Measurements from ENCODE around the gene ORC1.
"Not testable (repeated sequence)": the region's sequence is repeated elsewhere in the genome, so short reads cannot be mapped to it uniquely, and the experiment has no call there.

Gene ORC1

GRCh38 chr1:52385376-52385775, 18.8 kb downstream of the ORC1 start:
- DNase-seq (ENCODE audit: low spot score): no peak

GRCh38 chr1:52369851-52370250, 34.4 kb downstream of the ORC1 start:
- not testable (repeated sequence) for DNase-seq (ENCODE audit: low spot score)

- DNase-seq (ENCODE audit: low spot score): no peak
Measured at GRCh38 chr1:52368383-52369172, 35.6 kb downstream of the ORC1 start.

- DNase-seq (ENCODE audit: low spot score): no peak
Measured at GRCh38 chr1:52367272-52367671, 37.0 kb downstream of the ORC1 start.

GRCh38 chr1:52366517-52366827, 37.8 kb downstream of the ORC1 start:
- no peak for DNase-seq (ENCODE audit: low spot score)

- peak; percentile 98 for DNase-seq (ENCODE audit: low spot score)
Measured at GRCh38 chr1:52365746-52366516, 38.3 kb downstream of the ORC1 start, which contains the start of gene CC2D1B. Gene CC2D1B, minus strand, starts transcription at chr1:52366205. Its CDS starts 1,585 bp downstream, at chr1:52364620.

GRCh38 chr1:52365071-52365745, 39.0 kb downstream of the ORC1 start:
- no peak for DNase-seq (ENCODE audit: low spot score)

- no peak for DNase-seq (ENCODE audit: low spot score)
Measured at GRCh38 chr1:52364235-52364839, 39.9 kb downstream of the ORC1 start.

- DNase-seq (ENCODE audit: low spot score): no peak
Measured at GRCh38 chr1:52360595-52360968, 43.6 kb downstream of the ORC1 start.

GRCh38 chr1:52359676-52360594, 44.3 kb downstream of the ORC1 start:
- no peak for DNase-seq (ENCODE audit: low spot score)

GRCh38 chr1:52358851-52359497, 45.2 kb downstream of the ORC1 start:
- DNase-seq (ENCODE audit: low spot score): no peak

GRCh38 chr1:52357397-52357796, 46.8 kb downstream of the ORC1 start:
- DNase-seq (ENCODE audit: low spot score): no peak

- no peak for DNase-seq (ENCODE audit: low spot score)
Measured at GRCh38 chr1:52356818-52357355, 47.3 kb downstream of the ORC1 start.

GRCh38 chr1:52355847-52356505, 48.2 kb downstream of the ORC1 start:
- DNase-seq (ENCODE audit: low spot score): no peak

GRCh38 chr1:52355436-52355835, 48.8 kb downstream of the ORC1 start:
- DNase-seq (ENCODE audit: low spot score): no peak

GRCh38 chr1:52352690-52353089, 51.5 kb downstream of the ORC1 start:
- DNase-seq (ENCODE audit: low spot score): no peak

GRCh38 chr1:52348704-52349300, 55.4 kb downstream of the ORC1 start:
- no peak for DNase-seq (ENCODE audit: low spot score)

GRCh38 chr1:52346653-52347052, 57.6 kb downstream of the ORC1 start:
- DNase-seq (ENCODE audit: low spot score): no peak

- no peak for DNase-seq (ENCODE audit: low spot score)
Measured at GRCh38 chr1:52345252-52345651, 59.0 kb downstream of the ORC1 start.

- no peak for DNase-seq (ENCODE audit: low spot score)
Measured at GRCh38 chr1:52343979-52344378, 60.2 kb downstream of the ORC1 start.
